ENCODE measurements around the gene PROB1. TPM values are rescaled to one million over a fixed set of nuclear protein-coding genes. Genes with fewer than 3 reads are reported as not detected.
"Not testable (repeated sequence)": the region's sequence is repeated elsewhere in the genome, so short reads cannot be mapped to it uniquely, and the experiment has no call there.

Gene PROB1
- polyA plus RNA-seq, 1 donor from 2014 or later = 0.74 TPM

DNA sequence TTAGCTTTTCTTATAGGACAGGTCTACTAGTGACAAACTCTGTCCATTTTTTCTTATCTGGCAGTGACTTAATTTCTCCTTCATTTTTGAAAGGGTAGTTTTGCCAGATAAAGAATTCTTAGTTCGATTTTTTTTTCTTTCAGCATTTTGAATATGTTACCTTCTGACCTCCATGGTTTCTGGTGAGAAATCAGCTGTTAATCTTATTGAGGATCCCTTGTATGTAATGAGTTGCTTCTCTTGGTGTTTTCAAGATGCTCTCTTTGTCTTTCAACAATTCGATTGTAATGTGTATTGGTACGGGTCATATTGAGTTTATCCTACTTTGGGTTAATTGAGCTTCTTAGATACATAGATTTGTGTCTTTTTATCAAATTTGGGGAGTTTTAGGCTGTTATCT lies 40.7 kb downstream of the PROB1 start:
- H3K36me3 ChIP-seq (ENCODE audit: insufficient read depth, low read length) = no peaks in the 10 kb centered on the region
- H3K27ac ChIP-seq (ENCODE audit: low read length) = no peak overlapping the region

DNA sequence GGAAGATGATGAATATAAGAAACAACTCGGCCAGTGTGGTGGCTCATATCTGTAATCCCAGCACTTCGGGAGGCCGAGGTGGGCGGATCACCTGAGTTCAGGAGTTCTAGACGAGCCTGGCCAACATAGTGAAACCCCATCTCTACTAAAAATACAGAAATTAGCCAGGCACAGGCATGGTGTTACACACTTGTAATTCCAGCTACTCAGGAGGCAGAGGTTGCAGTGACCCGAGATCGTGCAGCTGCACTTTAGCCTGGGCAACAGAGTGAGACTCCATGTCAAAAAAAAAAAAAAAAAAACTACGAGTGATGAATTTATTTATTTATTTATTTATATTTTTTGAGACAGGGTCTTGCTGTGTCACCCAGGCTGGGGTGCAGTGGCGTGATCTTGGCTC lies 47.0 kb downstream of the PROB1 start:
- not testable (repeated sequence) for H3K27me3 ChIP-seq (ENCODE audit: insufficient read depth, low read depth, low read length); H3K9me3 ChIP-seq (ENCODE audit: low read length); H3K4me2 ChIP-seq (ENCODE audit: low read length); H3F3A ChIP-seq (ENCODE audit: insufficient read depth, low read length, poor library complexity, severe bottlenecking); H3K4me3 ChIP-seq (ENCODE audit: low read length); H3K36me3 ChIP-seq (ENCODE audit: insufficient read depth, low read length); H3K9ac ChIP-seq (ENCODE audit: low read length); H3K27ac ChIP-seq (ENCODE audit: low read length); H2AFZ ChIP-seq (ENCODE audit: low read depth, low read length); H3K9me2 ChIP-seq (ENCODE audit: insufficient read depth, low read length)
- peaks cover 92% of the 10 kb centered on the region for H3K79me2 ChIP-seq (replicated peaks; ENCODE audit: insufficient read depth, low read length)
- peaks cover 19% of the 10 kb centered on the region for H4K20me1 ChIP-seq (ENCODE audit: insufficient read depth)

More for the DNA sequence above, 40.7 kb downstream of the PROB1 start:
- TF ChIP-seq SMC3 (conservative IDR thresholded peaks at IDR 0.05; ENCODE audit: poor library complexity) (no peak), EZH2 (IDR thresholded peaks at IDR 0.05; ENCODE audit: borderline replicate concordance, insufficient read depth, low read length, poor library complexity, severe bottlenecking) (no peak), TAF1 (IDR thresholded peaks at IDR 0.05; ENCODE audit: low read depth) (no peak), POLR2AphosphoS5 (IDR thresholded peaks at IDR 0.05) (no peak), MXI1 (conservative IDR thresholded peaks at IDR 0.05; ENCODE audit: poor library complexity, severe bottlenecking) (no peak), EP300 (conservative IDR thresholded peaks at IDR 0.05; ENCODE audit: poor library complexity, severe bottlenecking) (no peak), RAD21 (conservative IDR thresholded peaks at IDR 0.05) (no peak)
- TF ChIP-seq, protein P1, sequence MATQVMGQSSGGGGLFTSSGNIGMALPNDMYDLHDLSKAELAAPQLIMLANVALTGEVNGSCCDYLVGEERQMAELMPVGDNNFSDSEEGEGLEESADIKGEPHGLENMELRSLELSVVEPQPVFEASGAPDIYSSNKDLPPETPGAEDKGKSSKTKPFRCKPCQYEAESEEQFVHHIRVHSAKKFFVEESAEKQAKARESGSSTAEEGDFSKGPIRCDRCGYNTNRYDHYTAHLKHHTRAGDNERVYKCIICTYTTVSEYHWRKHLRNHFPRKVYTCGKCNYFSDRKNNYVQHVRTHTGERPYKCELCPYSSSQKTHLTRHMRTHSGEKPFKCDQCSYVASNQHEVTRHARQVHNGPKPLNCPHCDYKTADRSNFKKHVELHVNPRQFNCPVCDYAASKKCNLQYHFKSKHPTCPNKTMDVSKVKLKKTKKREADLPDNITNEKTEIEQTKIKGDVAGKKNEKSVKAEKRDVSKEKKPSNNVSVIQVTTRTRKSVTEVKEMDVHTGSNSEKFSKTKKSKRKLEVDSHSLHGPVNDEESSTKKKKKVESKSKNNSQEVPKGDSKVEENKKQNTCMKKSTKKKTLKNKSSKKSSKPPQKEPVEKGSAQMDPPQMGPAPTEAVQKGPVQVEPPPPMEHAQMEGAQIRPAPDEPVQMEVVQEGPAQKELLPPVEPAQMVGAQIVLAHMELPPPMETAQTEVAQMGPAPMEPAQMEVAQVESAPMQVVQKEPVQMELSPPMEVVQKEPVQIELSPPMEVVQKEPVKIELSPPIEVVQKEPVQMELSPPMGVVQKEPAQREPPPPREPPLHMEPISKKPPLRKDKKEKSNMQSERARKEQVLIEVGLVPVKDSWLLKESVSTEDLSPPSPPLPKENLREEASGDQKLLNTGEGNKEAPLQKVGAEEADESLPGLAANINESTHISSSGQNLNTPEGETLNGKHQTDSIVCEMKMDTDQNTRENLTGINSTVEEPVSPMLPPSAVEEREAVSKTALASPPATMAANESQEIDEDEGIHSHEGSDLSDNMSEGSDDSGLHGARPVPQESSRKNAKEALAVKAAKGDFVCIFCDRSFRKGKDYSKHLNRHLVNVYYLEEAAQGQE (IDR thresholded peaks at IDR 0.05; ENCODE audit: borderline replicate concordance) = no peak
- TF ChIP-seq, protein P2, sequence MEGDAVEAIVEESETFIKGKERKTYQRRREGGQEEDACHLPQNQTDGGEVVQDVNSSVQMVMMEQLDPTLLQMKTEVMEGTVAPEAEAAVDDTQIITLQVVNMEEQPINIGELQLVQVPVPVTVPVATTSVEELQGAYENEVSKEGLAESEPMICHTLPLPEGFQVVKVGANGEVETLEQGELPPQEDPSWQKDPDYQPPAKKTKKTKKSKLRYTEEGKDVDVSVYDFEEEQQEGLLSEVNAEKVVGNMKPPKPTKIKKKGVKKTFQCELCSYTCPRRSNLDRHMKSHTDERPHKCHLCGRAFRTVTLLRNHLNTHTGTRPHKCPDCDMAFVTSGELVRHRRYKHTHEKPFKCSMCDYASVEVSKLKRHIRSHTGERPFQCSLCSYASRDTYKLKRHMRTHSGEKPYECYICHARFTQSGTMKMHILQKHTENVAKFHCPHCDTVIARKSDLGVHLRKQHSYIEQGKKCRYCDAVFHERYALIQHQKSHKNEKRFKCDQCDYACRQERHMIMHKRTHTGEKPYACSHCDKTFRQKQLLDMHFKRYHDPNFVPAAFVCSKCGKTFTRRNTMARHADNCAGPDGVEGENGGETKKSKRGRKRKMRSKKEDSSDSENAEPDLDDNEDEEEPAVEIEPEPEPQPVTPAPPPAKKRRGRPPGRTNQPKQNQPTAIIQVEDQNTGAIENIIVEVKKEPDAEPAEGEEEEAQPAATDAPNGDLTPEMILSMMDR (IDR thresholded peaks at IDR 0.05; ENCODE audit: poor library complexity, severe bottlenecking) = no peak
- Histone ChIP-seq H4K20me1 (ENCODE audit: insufficient read depth) (peaks cover 8% of the 10 kb centered on the region), H3K4me3 (ENCODE audit: low read length) (no peak overlapping the region), H3K4me2 (ENCODE audit: low read length) (no peak overlapping the region), H3F3A (ENCODE audit: insufficient read depth, low read length, poor library complexity, severe bottlenecking) (no peaks in the 10 kb centered on the region), H3K9ac (ENCODE audit: low read length) (no peak overlapping the region), H3K9me2 (ENCODE audit: insufficient read depth, low read length) (no peaks in the 10 kb centered on the region), H2AFZ (ENCODE audit: low read depth, low read length) (no peak overlapping the region), H3K27me3 (ENCODE audit: insufficient read depth, low read depth, low read length) (no peaks in the 10 kb centered on the region), H3K9me3 (ENCODE audit: low read length) (peaks cover 3% of the 10 kb centered on the region), H3K79me2 (replicated peaks; ENCODE audit: insufficient read depth, low read length) (peaks cover 89% of the 10 kb centered on the region)

DNA sequence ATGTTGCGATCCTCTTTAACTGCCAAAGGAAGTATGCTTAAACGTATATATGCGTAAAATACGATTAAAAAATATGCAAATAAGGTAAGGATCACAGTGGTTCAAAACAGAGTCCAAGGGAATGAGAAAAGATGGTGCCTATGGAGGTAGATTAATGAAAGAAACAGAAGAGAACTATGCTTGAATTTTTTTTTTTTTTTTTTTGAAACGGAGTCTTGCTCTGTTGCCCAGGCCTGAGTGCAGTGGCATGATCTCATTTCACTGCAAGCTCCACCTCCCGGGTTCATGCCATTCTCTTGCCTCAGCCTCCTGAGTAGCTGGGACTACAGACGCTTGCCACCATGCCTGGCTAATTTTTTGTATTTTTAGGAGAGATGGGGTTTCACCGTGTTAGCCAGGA lies 49.5 kb downstream of the PROB1 start:
- H3K4me2 ChIP-seq (ENCODE audit: low read length); H2AFZ ChIP-seq (ENCODE audit: low read depth, low read length); H3K9me2 ChIP-seq (ENCODE audit: insufficient read depth, low read length); H3K27ac ChIP-seq (ENCODE audit: low read length); H3K9ac ChIP-seq (ENCODE audit: low read length); H3F3A ChIP-seq (ENCODE audit: insufficient read depth, low read length, poor library complexity, severe bottlenecking); H3K4me3 ChIP-seq (ENCODE audit: low read length); H3K9me3 ChIP-seq (ENCODE audit: low read length); H3K27me3 ChIP-seq (ENCODE audit: insufficient read depth, low read depth, low read length); H3K36me3 ChIP-seq (ENCODE audit: insufficient read depth, low read length): not testable (repeated sequence)
- H3K79me2 ChIP-seq (replicated peaks; ENCODE audit: insufficient read depth, low read length) = peaks cover 74% of the 10 kb centered on the region
- peaks cover 19% of the 10 kb centered on the region for H4K20me1 ChIP-seq (ENCODE audit: insufficient read depth)
